Superior temporal gyrus (tissue), 1 donor: Measurements from ENCODE around the gene CHRDL2.
"Not testable (repeated sequence)": the region's sequence is repeated elsewhere in the genome, so short reads cannot be mapped to it uniquely, and the experiment has no call there.

Source experiments
- DNase-seq: peaks from one replicate; pipeline ENCODE4 v3.0.0-alpha.2; 2016; ENCODE audit errors: extremely low spot score

Gene CHRDL2

GRCh38 chr11:74670171-74670570 is 61.1 kb downstream of the CHRDL2 start:
- no peak for DNase-seq

GRCh38 chr11:74669211-74670160 is 61.7 kb downstream of the CHRDL2 start:
- DNase-seq = no peak

GRCh38 chr11:74663315-74663714 is 67.9 kb downstream of the CHRDL2 start:
- DNase-seq = no peak

- no peak for DNase-seq
These were observed 68.6 kb downstream of the CHRDL2 start for GRCh38 chr11:74662487-74663103.

GRCh38 chr11:74659124-74659523 is 72.1 kb downstream of the CHRDL2 start:
- DNase-seq = not testable (repeated sequence)

GRCh38 chr11:74654976-74655375 is 76.2 kb downstream of the CHRDL2 start:
- no peak for DNase-seq

GRCh38 chr11:74650498-74650897 is 80.7 kb downstream of the CHRDL2 start:
- no peak for DNase-seq

- DNase-seq = no peak
These were observed 82.3 kb downstream of the CHRDL2 start for GRCh38 chr11:74648894-74649293.

- DNase-seq = no peak
These were observed 83.4 kb downstream of the CHRDL2 start for GRCh38 chr11:74647831-74648230.

GRCh38 chr11:74647404-74647803 is 83.8 kb downstream of the CHRDL2 start:
- DNase-seq = no peak

GRCh38 chr11:74646954-74647353 is 84.3 kb downstream of the CHRDL2 start:
- DNase-seq = no peak
